ENCODE measurements around the gene ROBO4.

GRCh38 chr11:124928942-124929665 is 31.4 kb upstream of the ROBO4 start:
- TF ChIP-seq CTCF (IDR thresholded peaks at IDR 0.05; ENCODE audit: insufficient read depth, low read length, poor library complexity, severe bottlenecking) (no peak), EZH2phosphoT487 (conservative IDR thresholded peaks at IDR 0.05; ENCODE audit: low read length) (no peak)

Data from SU-DHL-6 (cell line).